ENCODE results near the gene HERPUD2. TPM values are rescaled to one million over a fixed set of nuclear protein-coding genes. Genes with fewer than 3 reads are reported as not detected.

Gene HERPUD2
- total and polyA plus RNA-seq, 2 of the 8 experiments (the other 6 are each of a cell fraction or from before 2014, with no cell fraction given) = 18.3 to 27.3 TPM

- WGBS, 2 experiments (ENCODE audit: extremely low coverage in 1 of 2, insufficient coverage in 1 of 2, insufficient read length in 1 of 2, insufficient replicate concordance in 2 of 2, low coverage in 1 of 2, low lambda C conversion rate in 2 of 2, missing lambda C conversion rate in 1 of 2) = 84% methylated on average over 7 of the region's 7 CpGs; no CpG with 5 or more reads in 1 of the 2 experiments
- Histone ChIP-seq H3K18ac (ENCODE audit: extremely low read depth, low read length) (no peak overlapping the region), H3K9me3 (ENCODE audit: insufficient read depth in 2 of 2, low read depth in 1 of 2, low read length in 1 of 2) (no peaks in the 10 kb centered on the region), H2AFZ (ENCODE audit: low read length) (no peak overlapping the region), H3K79me2 (ENCODE audit: control insufficient read depth in 1 of 2, insufficient read depth in 2 of 2, low read length in 2 of 2) (no peaks in the 10 kb centered on the region), H2BK15ac (ENCODE audit: low read length) (no peak overlapping the region), H3K56ac (replicated peaks; ENCODE audit: insufficient read length, low read depth, low read length) (no peak overlapping the region), H3K36me3 (ENCODE audit: control insufficient read depth in 2 of 4, insufficient read depth in 4 of 4, low read length in 3 of 4) (no peaks in the 10 kb centered on the region), H3K27me3 (replicated peaks in 1 of 4; ENCODE audit: control insufficient read depth in 3 of 4, extremely low read depth in 1 of 4, insufficient read depth in 3 of 4, low read length in 3 of 4) (no peaks in the 10 kb centered on the region), H3K14ac (ENCODE audit: insufficient read length) (no peak overlapping the region), H2AK5ac (ENCODE audit: low read depth, low read length) (no peak overlapping the region), H2BK12ac (ENCODE audit: low read depth, low read length) (no peak overlapping the region), H2BK120ac (replicated peaks; ENCODE audit: low read depth, low read length) (no peak overlapping the region), H4K20me1 (replicated peaks in 1 of 2; ENCODE audit: control insufficient read depth in 1 of 2, insufficient read depth in 2 of 2, low read length in 2 of 2) (no peaks in the 10 kb centered on the region), H3K4me3 (ENCODE audit: extremely low read depth in 1 of 4, insufficient read depth in 2 of 4, low read depth in 3 of 4, low read length in 4 of 4) (no peak overlapping the region), H3K23me2 (ENCODE audit: low read depth, low read length) (no peaks in the 10 kb centered on the region), H3K4me2 (ENCODE audit: insufficient read depth in 1 of 2, low read depth in 2 of 2, low read length in 2 of 2) (no peak overlapping the region), H2BK5ac (ENCODE audit: low read depth, low read length) (no peak overlapping the region), H4K8ac (ENCODE audit: extremely low read depth, insufficient read depth, low read length) (no peak overlapping the region), H4K5ac (ENCODE audit: insufficient read length, low read depth, low read length) (no peak overlapping the region), H3K4me1 (replicated peaks in 1 of 4; ENCODE audit: control insufficient read depth in 3 of 4, insufficient read depth in 4 of 4, low read length in 3 of 4) (no peaks in the 10 kb centered on the region), H2BK20ac (ENCODE audit: low read length) (no peak overlapping the region), H3K23ac (ENCODE audit: insufficient read length) (no peak overlapping the region), H3K4ac (replicated peaks; ENCODE audit: insufficient read length, low read depth, low read length) (no peak overlapping the region), H3K79me1 (ENCODE audit: low read depth, low read length) (no peaks in the 10 kb centered on the region), H3K9ac (replicated peaks in 1 of 4; ENCODE audit: extremely low read depth in 1 of 4, low read depth in 3 of 4, low read length in 3 of 4) (no peak overlapping the region), H3K27ac (ENCODE audit: low read depth, low read length) (no peak overlapping the region), H4K91ac (replicated peaks; ENCODE audit: insufficient read length, low read length) (no peak overlapping the region)
- CTCF ChIA-PET (ENCODE audit: partially characterized antibody) = interaction anchor here (0.5 to 1.0 kb wide), 3 partner anchors 16 to 597 kb away, joined by 3 read pairs; no protein-coding TSS in a partner anchor
- POLR2A ChIA-PET (ENCODE audit: partially characterized antibody) = no interaction called here
- no peak for FAIRE-seq
- no peak for DNase-seq (ENCODE audit: low read depth in 1 of 2, low spot score in 2 of 2)
- TF ChIP-seq POLR2A (IDR thresholded peaks at IDR 0.05; ENCODE audit: control extremely low read depth in 1 of 2, low read depth in 2 of 2, low read length in 2 of 2) = no peak
- no peak for TF ChIP-seq TAF1 (IDR thresholded peaks at IDR 0.05; ENCODE audit: low read depth, low read length)
- TF ChIP-seq ATF2 (IDR thresholded peaks at IDR 0.05; ENCODE audit: low read length) = no peak
- no peak for TF ChIP-seq POU5F1 (IDR thresholded peaks at IDR 0.05; ENCODE audit: low read depth, low read length)
- TF ChIP-seq SRF (IDR thresholded peaks at IDR 0.05; ENCODE audit: low read depth, low read length) = no peak
- no peak for TF ChIP-seq NRF1 (IDR thresholded peaks at IDR 0.05; ENCODE audit: low read depth, low read length)
- TF ChIP-seq HDAC6 (IDR thresholded peaks at IDR 0.05; ENCODE audit: low read depth, low read length) = no peak
- no peak for TF ChIP-seq FOSL1 (IDR thresholded peaks at IDR 0.05; ENCODE audit: insufficient read depth, low read depth, low read length)
- TF ChIP-seq SIN3A (conservative IDR thresholded peaks at IDR 0.05 in 1 of 2, IDR thresholded peaks at IDR 0.05 in 1 of 2; ENCODE audit: low read depth in 1 of 2, low read length in 2 of 2) = no peak
- no peak for TF ChIP-seq CBX5 (IDR thresholded peaks at IDR 0.05; ENCODE audit: low read depth, low read length)
- no peak for TF ChIP-seq EP300 (IDR thresholded peaks at IDR 0.05; ENCODE audit: borderline replicate concordance in 1 of 2, low read depth in 2 of 2, low read length in 2 of 2)
Measured at GRCh38 chr7:35722054-35722849, 27.3 kb upstream of the HERPUD2 start.

All from H1 (cell line).